Neural cell (in vitro differentiated cells): Measurements from ENCODE around the gene OR2W1.

Experiments used
- CTCF ChIP-seq: fragments of 450-650 bp; IDR thresholded peaks from 2 replicates; pipeline ENCODE4 v1.5.1; 2014; ENCODE audit warnings: antibody characterized with exemption, mild to moderate bottlenecking, moderate library complexity; ENCODE audit not compliant: poor library complexity, severe bottlenecking
- EP300 ChIP-seq: fragments of 450-650 bp; conservative IDR thresholded peaks from 2 replicates; pipeline ENCODE4 v1.6.1; 2014; ENCODE audit warnings: antibody characterized with exemption, mild to moderate bottlenecking, moderate library complexity; ENCODE audit not compliant: poor library complexity, severe bottlenecking
- EZH2 ChIP-seq: fragments of 200-600, 300-800 bp; shearing (Covaris generic), sonication (generic); IDR thresholded peaks from 2 replicates; pipeline ENCODE4 v1.6.1; 2014; ENCODE audit warnings: antibody characterized with exemption, low read length, borderline replicate concordance, mild to moderate bottlenecking; ENCODE audit not compliant: insufficient read depth, poor library complexity, severe bottlenecking
- MXI1 ChIP-seq: fragments of 450-650 bp; conservative IDR thresholded peaks from 2 replicates; pipeline ENCODE4 v1.6.1; 2014; ENCODE audit warnings: antibody characterized with exemption, mild to moderate bottlenecking; ENCODE audit not compliant: poor library complexity, severe bottlenecking
- POLR2AphosphoS5 ChIP-seq: IDR thresholded peaks from 2 replicates; pipeline ENCODE4 v1.6.1; 2012
- RAD21 ChIP-seq: fragments of 450-650 bp; conservative IDR thresholded peaks from 2 replicates; pipeline ENCODE4 v1.6.1; 2014; ENCODE audit warnings: antibody characterized with exemption, mild to moderate bottlenecking, moderate library complexity
- REST ChIP-seq: IDR thresholded peaks from 2 replicates; pipeline ENCODE4 v1.6.1; 2012; ENCODE audit warnings: borderline replicate concordance
- TAF1 ChIP-seq: IDR thresholded peaks from 2 replicates; pipeline ENCODE4 v1.6.1; 2012; ENCODE audit warnings: low read depth

DNA sequence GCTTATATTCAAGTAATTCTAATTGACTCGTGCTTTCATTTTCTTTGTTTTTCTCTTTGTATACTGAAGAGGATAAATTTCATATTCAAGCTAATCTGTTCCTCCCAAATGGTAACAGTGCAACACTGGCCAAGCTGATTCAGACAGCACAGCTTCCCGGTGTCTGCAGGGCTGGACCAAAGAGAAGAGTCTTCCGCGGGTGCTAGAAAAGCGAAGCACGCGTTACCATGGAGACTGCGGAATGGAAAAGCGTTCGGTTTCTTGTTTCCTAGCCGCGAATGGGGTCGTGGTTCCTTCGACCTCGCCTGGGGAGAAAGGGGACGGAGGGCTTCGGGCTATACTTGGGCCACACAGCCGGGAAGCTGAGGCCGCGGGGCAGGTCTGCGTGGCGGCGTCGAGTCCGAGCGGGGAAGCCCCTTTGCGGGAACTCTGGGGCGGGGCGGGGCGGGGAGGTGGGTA is 33.7 kb downstream of the OR2W1 start:
- TF ChIP-seq POLR2AphosphoS5: peak; percentile 24
- TF ChIP-seq CTCF: no peak
- no peak for TF ChIP-seq EP300
- no peak for TF ChIP-seq EZH2
- peak; percentile 45 for TF ChIP-seq RAD21
- peak; percentile 51 for TF ChIP-seq REST
- peak; percentile 41 for TF ChIP-seq TAF1
- peak; percentile 55 for TF ChIP-seq MXI1
